HG03342 (cell line): ENCODE measurements around the gene TMEM81.

Experiments
- ATAC-seq: cut with Tn5 transposase; IDR thresholded peaks from one replicate; pipeline ENCODE4 v1.9.1; 2021; ENCODE audit warnings: mild to moderate bottlenecking, moderate library complexity; ENCODE audit not compliant: unreplicated experiment

The TMEM81 gene

GRCh38 chr1:205084360-205084759 is at the start of gene TMEM81:
TSS of gene TMEM81 (minus strand) at chr1:205084460. CDS start at chr1:205084320, 140 bp downstream.
- ATAC-seq, result no peak

GRCh38 chr1:205133287-205133686 is 49.0 kb upstream of the TMEM81 start:
- ATAC-seq, result no peak

- no peak for ATAC-seq
Measured at GRCh38 chr1:205129447-205130029, 45.3 kb upstream of the TMEM81 start.

GRCh38 chr1:205128050-205128449 is 43.8 kb upstream of the TMEM81 start:
- ATAC-seq, result no peak

GRCh38 chr1:205127646-205128045 is 43.4 kb upstream of the TMEM81 start:
- no peak for ATAC-seq

GRCh38 chr1:205124726-205125125 is 40.5 kb upstream of the TMEM81 start:
- ATAC-seq, result no peak

GRCh38 chr1:205122489-205122882 is 38.2 kb upstream of the TMEM81 start:
- ATAC-seq, result no peak

- peak; percentile 91 for ATAC-seq
Measured at GRCh38 chr1:205121660-205122488, 37.6 kb upstream of the TMEM81 start, which contains the start of gene RBBP5. TSS of gene RBBP5 (minus strand) at chr1:205121978. CDS start at chr1:205121873, 105 bp downstream.

GRCh38 chr1:205118752-205119151 is 34.5 kb upstream of the TMEM81 start:
- ATAC-seq, result no peak

- no peak for ATAC-seq
Measured at GRCh38 chr1:205111354-205111753, 27.1 kb upstream of the TMEM81 start.

- ATAC-seq, result no peak
Measured at GRCh38 chr1:205109711-205110110, 25.5 kb upstream of the TMEM81 start.

- no peak for ATAC-seq
Measured at GRCh38 chr1:205109269-205109668, 25.0 kb upstream of the TMEM81 start.

- ATAC-seq, result no peak
Measured at GRCh38 chr1:205108464-205108863, 24.2 kb upstream of the TMEM81 start.

- no peak for ATAC-seq
Measured at GRCh38 chr1:205107327-205107726, 23.1 kb upstream of the TMEM81 start.

- ATAC-seq, result no peak
Measured at GRCh38 chr1:205102404-205102803, 18.1 kb upstream of the TMEM81 start.

- ATAC-seq, result no peak
Measured at GRCh38 chr1:205098242-205098641, 14.0 kb upstream of the TMEM81 start.

- no peak for ATAC-seq
Measured at GRCh38 chr1:205095422-205095821, 11.2 kb upstream of the TMEM81 start.

- ATAC-seq, result no peak
Measured at GRCh38 chr1:205091043-205091740, 6.9 kb upstream of the TMEM81 start.

GRCh38 chr1:205088341-205088740 is 4.1 kb upstream of the TMEM81 start:
- ATAC-seq, result no peak

- ATAC-seq, result no peak
Measured at GRCh38 chr1:205082431-205082830, 1.8 kb downstream of the TMEM81 start.

GRCh38 chr1:205077934-205078311 is 6.3 kb downstream of the TMEM81 start:
- ATAC-seq, result no peak
